HepG2 (cell line): Measurements from ENCODE around the gene RIPK3. TPM values are rescaled to one million over a fixed set of nuclear protein-coding genes. Genes with fewer than 3 reads are reported as not detected.
A peak's percentile ranks its signal among the peaks of the same experiment; 100 is the strongest.

Source experiments
- HHEX ChIP-seq: IDR thresholded peaks from 2 replicates; pipeline ENCODE4 v1.6.1; 2016; ENCODE audit warnings: control low read depth
- HMGA1 ChIP-seq: sonication (generic); formaldehyde crosslinking; conservative IDR thresholded peaks from 2 replicates; pipeline ENCODE4 v1.4.0; 2020; ENCODE audit warnings: missing genetic modification reagents
- MTA1 ChIP-seq: sonication (generic); formaldehyde crosslinking; IDR thresholded peaks from 2 replicates; pipeline ENCODE4 v1.4.0; 2020; ENCODE audit warnings: missing genetic modification reagents, mild to moderate bottlenecking, borderline replicate concordance
- NR2F2 ChIP-seq: IDR thresholded peaks from 2 replicates; pipeline ENCODE4 v1.6.1; 2012; ENCODE audit warnings: low read depth, inconsistent platforms, borderline replicate concordance
- PCBP2 ChIP-seq: fragments of 200-400 bp; formaldehyde crosslinking; optimal IDR thresholded peaks from 2 replicates; pipeline ENCODE3; 2018; ENCODE audit warnings: low read length, low read depth; ENCODE audit not compliant: poor library complexity, severe bottlenecking
- PHF21A ChIP-seq: sonication (generic); formaldehyde crosslinking; IDR thresholded peaks from 2 replicates; pipeline ENCODE4 v1.5.0; 2020; ENCODE audit warnings: mild to moderate bottlenecking, missing genetic modification reagents
- SALL2 ChIP-seq: sonication (generic); formaldehyde crosslinking; IDR thresholded peaks from 2 replicates; pipeline ENCODE4 v1.8.1; 2023; ENCODE audit warnings: mild to moderate bottlenecking, missing genetic modification reagents, inconsistent platforms
- SP1 ChIP-seq, 2 experiments: fragments of 450-650 bp in 1 of 2; sonication (generic) in 1 of 2; formaldehyde crosslinking in 1 of 2; IDR thresholded peaks; 2 replicates each; pipeline versions ENCODE4 v1.4.0 to v1.6.1; 2016 to 2020; ENCODE audit warnings: missing genetic modification reagents in 1 of 2
- SP2 ChIP-seq: sonication (generic); formaldehyde crosslinking; IDR thresholded peaks from 2 replicates; pipeline ENCODE4 v1.5.1; 2020; ENCODE audit warnings: mild to moderate bottlenecking, missing genetic modification reagents
- ZFYVE20 ChIP-seq: sonication (generic); formaldehyde crosslinking; IDR thresholded peaks from 2 replicates; pipeline ENCODE4 v1.8.0; 2023; ENCODE audit warnings: low read depth, mild to moderate bottlenecking, moderate library complexity, missing genetic modification reagents, borderline replicate concordance
- ZNF136 ChIP-seq: sonication (generic); formaldehyde crosslinking; IDR thresholded peaks from 2 replicates; pipeline ENCODE4 v1.8.1; 2022; ENCODE audit warnings: low read depth, mild to moderate bottlenecking, moderate library complexity, missing genetic modification reagents
- ZNF20 ChIP-seq: sonication (generic); formaldehyde crosslinking; IDR thresholded peaks from 2 replicates; pipeline ENCODE4 v1.4.0; 2020; ENCODE audit warnings: mild to moderate bottlenecking, moderate library complexity, missing genetic modification reagents
- ZNF660 ChIP-seq: sonication (generic); formaldehyde crosslinking; IDR thresholded peaks from 2 replicates; pipeline ENCODE4 v1.5.1; 2020; ENCODE audit warnings: mild to moderate bottlenecking, low read depth, missing genetic modification reagents, borderline replicate concordance
- ZNF670 ChIP-seq: sonication (generic); formaldehyde crosslinking; IDR thresholded peaks from 2 replicates; pipeline ENCODE4 v1.8.0; 2022; ENCODE audit warnings: mild to moderate bottlenecking, missing genetic modification reagents, borderline replicate concordance
- polyA plus RNA-seq, 8 experiments: library from polyadenylated mRNA; depleted of rRNA in 3 of 8; stranded (reverse) in 7 of 8; unstranded in 1 of 8; fragments of >200 nt; fragmentation: Illumina TruSeq in 4 of 8; extraction: Trizol in 4 of 8; gene quantifications; 2 replicates each; pipeline versions ENCODE4 v1.2.1 to v1.2.3, GENCODE V29; 2011 to 2016; ENCODE audit warnings: low read depth in 4 of 8, missing spikeins in 1 of 8, mixed read lengths in 1 of 8; ENCODE audit not compliant: insufficient read depth in 1 of 8
- total RNA-seq, 5 experiments: library from RNA; depleted of rRNA; stranded (reverse); fragments of >200 nt; fragmentation: Illumina TruSeq; extraction: Trizol; gene quantifications; 2 replicates each; pipeline ENCODE4 v1.2.3, GENCODE V29; 2016; ENCODE audit warnings: low read depth in 1 of 5
- TF ChIP-seq, protein P1 (sequence below): sonication (generic); formaldehyde crosslinking; IDR thresholded peaks from 2 replicates; pipeline ENCODE4 v1.4.0; 2020; ENCODE audit warnings: mild to moderate bottlenecking, missing genetic modification reagents
- TF ChIP-seq, protein P2 (sequence below): sonication (generic); formaldehyde crosslinking; IDR thresholded peaks from 2 replicates; pipeline ENCODE4 v1.4.0; 2020; ENCODE audit warnings: missing genetic modification reagents
- TF ChIP-seq, protein P3 (sequence below): IDR thresholded peaks from 2 replicates; pipeline ENCODE4 v1.6.1; 2016; ENCODE audit warnings: control low read depth
- TF ChIP-seq, protein P4 (sequence below): sonication (generic); formaldehyde crosslinking; conservative IDR thresholded peaks from 2 replicates; pipeline ENCODE4 v1.8.0; 2022; ENCODE audit warnings: mild to moderate bottlenecking, moderate library complexity, missing genetic modification reagents

Gene RIPK3
- total and polyA plus RNA-seq, 2 of the 13 experiments (the other 11 are each of a cell fraction or from before 2014, with no cell fraction given), result not detected

DNA sequence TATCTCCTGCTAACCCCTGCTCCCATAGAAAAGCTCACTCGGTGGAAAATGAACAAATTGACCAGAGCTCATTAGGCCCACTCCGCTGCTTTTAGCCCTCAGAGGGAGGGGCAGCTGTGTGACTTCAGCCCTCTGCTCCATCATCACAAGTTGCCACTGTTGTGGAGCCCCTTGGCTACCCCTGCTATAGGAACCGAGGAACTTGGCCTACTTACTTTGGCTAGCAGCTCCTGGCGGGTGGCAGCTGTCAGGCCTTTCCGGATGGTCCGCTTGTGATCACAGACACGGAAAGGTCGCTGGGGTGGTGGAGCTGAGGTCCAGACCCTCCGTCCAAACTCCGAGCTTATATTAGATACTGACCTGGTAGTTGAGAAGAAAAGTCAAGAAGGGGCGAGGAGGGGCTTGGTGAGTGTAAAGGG, 32.6 kb downstream of the RIPK3 start (continued):
- TF ChIP-seq, protein P1, sequence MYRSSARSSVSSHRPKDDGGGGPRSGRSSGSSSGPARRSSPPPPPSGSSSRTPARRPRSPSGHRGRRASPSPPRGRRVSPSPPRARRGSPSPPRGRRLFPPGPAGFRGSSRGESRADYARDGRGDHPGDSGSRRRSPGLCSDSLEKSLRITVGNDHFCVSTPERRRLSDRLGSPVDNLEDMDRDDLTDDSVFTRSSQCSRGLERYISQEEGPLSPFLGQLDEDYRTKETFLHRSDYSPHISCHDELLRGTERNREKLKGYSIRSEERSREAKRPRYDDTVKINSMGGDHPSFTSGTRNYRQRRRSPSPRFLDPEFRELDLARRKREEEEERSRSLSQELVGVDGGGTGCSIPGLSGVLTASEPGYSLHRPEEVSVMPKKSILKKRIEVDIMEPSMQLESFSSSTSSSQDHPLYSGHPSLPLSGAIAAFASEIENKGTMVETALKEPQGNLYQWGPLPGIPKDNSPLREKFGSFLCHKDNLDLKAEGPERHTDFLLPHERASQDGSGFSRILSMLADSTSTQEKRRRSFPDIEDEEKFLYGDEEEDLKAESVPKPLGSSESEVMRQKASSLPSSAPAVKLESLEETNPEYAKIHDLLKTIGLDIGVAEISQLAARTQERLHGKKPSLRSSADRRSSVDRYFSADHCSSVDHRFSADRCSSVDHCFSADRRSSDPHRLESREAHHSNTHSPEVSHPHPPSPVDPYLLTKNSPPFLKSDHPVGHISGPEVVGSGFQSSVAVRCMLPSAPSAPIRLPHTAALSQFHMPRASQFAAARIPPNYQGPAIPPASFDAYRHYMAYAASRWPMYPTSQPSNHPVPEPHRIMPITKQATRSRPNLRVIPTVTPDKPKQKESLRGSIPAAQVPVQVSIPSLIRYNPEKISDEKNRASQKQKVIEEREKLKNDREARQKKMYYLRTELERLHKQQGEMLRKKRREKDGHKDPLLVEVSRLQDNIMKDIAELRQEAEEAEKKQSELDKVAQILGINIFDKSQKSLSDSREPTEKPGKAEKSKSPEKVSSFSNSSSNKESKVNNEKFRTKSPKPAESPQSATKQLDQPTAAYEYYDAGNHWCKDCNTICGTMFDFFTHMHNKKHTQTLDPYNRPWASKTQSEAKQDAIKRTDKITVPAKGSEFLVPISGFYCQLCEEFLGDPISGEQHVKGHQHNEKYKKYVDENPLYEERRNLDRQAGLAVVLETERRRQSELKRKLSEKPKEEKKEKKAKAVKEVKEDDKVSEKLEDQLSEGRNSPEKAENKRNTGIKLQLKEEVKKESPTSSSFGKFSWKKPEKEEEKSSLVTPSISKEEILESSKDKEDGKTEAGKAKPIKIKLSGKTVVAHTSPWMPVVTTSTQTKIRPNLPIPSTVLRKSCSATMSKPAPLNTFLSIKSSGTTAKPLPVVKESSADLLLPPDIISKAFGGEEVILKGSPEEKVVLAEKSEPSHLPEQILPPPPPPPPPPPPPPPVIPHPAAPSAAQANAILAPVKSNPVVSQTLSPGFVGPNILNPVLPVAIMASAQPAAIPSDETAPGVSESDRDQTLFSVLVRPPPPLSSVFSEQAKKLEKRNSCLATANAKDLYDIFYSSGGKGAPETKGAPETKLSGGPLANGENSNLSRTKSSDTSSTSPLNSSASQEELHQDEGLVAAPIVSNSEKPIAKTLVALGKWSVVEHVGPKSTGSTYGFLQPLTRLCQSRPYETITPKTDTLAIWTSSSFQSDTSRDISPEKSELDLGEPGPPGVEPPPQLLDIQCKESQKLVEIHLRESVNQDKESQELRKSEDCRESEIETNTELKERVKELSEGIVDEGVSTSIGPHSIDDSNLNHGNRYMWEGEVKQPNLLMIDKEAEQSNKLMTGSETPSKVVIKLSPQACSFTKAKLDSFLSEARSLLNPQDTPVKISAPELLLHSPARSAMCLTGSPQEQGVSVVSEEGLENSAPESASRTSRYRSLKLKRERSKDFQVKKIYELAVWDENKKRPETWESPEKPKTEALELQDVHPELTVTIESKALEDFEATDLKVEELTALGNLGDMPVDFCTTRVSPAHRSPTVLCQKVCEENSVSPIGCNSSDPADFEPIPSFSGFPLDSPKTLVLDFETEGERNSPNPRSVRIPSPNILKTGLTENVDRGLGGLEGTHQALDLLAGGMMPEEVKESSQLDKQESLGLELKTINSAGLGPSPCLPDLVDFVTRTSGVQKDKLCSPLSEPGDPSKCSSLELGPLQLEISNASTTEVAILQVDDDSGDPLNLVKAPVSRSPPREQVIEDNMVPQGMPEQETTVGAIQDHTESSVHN (CRISPR knock-in tag), result no peak
- TF ChIP-seq ZFYVE20 (no peak), HHEX (CRISPR knock-in tag) (no peak), ZNF660 (CRISPR knock-in tag) (no peak), SP2 (CRISPR knock-in tag) (no peak), ZNF136 (CRISPR knock-in tag) (no peak), MTA1 (CRISPR knock-in tag) (no peak), HMGA1 (CRISPR knock-in tag) (no peak), PCBP2 (no peak), NR2F2 (no peak), PHF21A (no peak), SALL2 (CRISPR knock-in tag) (0 out of 2 replicates have a peak, but pooled peaks have one; percentile 59), ZNF20 (CRISPR knock-in tag) (no peak), SP1 (IDR thresholded peaks at IDR 0.05) (no peak), SP1 (CRISPR knock-in tag; IDR thresholded peaks at IDR 0.05) (no peak), ZNF670 (CRISPR knock-in tag) (no peak)
- TF ChIP-seq, protein P2, sequence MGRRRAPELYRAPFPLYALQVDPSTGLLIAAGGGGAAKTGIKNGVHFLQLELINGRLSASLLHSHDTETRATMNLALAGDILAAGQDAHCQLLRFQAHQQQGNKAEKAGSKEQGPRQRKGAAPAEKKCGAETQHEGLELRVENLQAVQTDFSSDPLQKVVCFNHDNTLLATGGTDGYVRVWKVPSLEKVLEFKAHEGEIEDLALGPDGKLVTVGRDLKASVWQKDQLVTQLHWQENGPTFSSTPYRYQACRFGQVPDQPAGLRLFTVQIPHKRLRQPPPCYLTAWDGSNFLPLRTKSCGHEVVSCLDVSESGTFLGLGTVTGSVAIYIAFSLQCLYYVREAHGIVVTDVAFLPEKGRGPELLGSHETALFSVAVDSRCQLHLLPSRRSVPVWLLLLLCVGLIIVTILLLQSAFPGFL (CRISPR knock-in tag), result no peak
- TF ChIP-seq, protein P3, sequence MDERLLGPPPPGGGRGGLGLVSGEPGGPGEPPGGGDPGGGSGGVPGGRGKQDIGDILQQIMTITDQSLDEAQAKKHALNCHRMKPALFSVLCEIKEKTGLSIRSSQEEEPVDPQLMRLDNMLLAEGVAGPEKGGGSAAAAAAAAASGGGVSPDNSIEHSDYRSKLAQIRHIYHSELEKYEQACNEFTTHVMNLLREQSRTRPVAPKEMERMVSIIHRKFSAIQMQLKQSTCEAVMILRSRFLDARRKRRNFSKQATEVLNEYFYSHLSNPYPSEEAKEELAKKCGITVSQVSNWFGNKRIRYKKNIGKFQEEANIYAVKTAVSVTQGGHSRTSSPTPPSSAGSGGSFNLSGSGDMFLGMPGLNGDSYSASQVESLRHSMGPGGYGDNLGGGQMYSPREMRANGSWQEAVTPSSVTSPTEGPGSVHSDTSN (CRISPR knock-in tag), result no peak
- TF ChIP-seq, protein P4, sequence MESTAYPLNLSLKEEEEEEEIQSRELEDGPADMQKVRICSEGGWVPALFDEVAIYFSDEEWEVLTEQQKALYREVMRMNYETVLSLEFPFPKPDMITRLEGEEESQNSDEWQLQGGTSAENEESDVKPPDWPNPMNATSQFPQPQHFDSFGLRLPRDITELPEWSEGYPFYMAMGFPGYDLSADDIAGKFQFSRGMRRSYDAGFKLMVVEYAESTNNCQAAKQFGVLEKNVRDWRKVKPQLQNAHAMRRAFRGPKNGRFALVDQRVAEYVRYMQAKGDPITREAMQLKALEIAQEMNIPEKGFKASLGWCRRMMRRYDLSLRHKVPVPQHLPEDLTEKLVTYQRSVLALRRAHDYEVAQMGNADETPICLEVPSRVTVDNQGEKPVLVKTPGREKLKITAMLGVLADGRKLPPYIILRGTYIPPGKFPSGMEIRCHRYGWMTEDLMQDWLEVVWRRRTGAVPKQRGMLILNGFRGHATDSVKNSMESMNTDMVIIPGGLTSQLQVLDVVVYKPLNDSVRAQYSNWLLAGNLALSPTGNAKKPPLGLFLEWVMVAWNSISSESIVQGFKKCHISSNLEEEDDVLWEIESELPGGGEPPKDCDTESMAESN (CRISPR knock-in tag), result peak; percentile 51; the same call in 1 of the 2 replicates
